ENCODE measurements around the gene SDSL. TPM values are rescaled to one million over a fixed set of nuclear protein-coding genes. Genes with fewer than 3 reads are reported as not detected.

SDSL gene
- total RNA-seq, 2 donors from 2014 or later = 0.42 TPM; not detected in 1

- Mint-ChIP-seq H3K36me3 (ENCODE audit: low read depth) (peaks cover 2% of the 10 kb centered on the region), H3K4me3 (no peak overlapping the region), H3K4me1 (peaks cover 5% of the 10 kb centered on the region), H3K27ac (no peak overlapping the region), H3K27me3 (peaks cover 39% of the 10 kb centered on the region)
- DNase-seq (no peak), ATAC-seq (no peak)
- H3K9me3 ChIP-seq (ENCODE audit: control insufficient read depth, low read length, poor library complexity, severe bottlenecking) = no peaks in the 10 kb centered on the region
Observed at GRCh38 chr12:113418213-113418879, 3.8 kb upstream of the SDSL start.

DNA sequence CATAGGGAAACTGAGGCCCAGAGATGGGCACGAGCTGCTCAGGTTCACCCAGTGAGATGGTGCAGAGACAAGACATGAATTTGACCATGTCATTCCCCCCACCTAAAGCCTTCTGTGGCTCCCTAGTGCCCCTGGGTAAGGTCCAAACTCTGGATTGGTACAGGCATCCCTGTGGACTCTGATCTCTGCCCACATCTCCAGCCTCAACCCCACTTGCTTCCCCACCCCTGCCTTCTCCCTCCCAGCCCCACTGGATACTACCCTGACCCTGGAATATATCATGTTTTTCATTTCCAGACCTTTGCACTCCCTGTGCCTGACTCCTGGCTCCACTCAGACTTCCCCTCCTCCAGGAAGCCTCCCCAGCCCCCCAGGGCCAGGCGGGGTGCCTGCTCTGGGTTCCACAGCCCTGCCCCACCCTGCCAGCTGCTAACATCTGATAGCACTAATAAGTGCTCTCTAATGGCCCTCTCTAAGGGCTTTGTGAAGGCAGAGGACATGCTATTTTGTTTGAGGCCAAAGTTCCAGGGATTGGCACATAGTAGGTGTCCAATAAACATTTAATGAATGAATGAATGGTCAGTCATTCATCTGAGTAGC lies 1.1 kb upstream of the SDSL start:
- ATAC-seq = no peak
- H3K27me3 Mint-ChIP-seq = peaks cover 25% of the 10 kb centered on the region
- H3K36me3 Mint-ChIP-seq (ENCODE audit: low read depth) = no peaks in the 10 kb centered on the region
- no peak overlapping the region for H3K4me3 Mint-ChIP-seq
- H3K9me3 ChIP-seq (ENCODE audit: control insufficient read depth, low read length, poor library complexity, severe bottlenecking) = no peaks in the 10 kb centered on the region
- no peak for DNase-seq
- H3K27ac Mint-ChIP-seq = no peak overlapping the region
- peaks cover 8% of the 10 kb centered on the region for H3K4me1 Mint-ChIP-seq

DNA sequence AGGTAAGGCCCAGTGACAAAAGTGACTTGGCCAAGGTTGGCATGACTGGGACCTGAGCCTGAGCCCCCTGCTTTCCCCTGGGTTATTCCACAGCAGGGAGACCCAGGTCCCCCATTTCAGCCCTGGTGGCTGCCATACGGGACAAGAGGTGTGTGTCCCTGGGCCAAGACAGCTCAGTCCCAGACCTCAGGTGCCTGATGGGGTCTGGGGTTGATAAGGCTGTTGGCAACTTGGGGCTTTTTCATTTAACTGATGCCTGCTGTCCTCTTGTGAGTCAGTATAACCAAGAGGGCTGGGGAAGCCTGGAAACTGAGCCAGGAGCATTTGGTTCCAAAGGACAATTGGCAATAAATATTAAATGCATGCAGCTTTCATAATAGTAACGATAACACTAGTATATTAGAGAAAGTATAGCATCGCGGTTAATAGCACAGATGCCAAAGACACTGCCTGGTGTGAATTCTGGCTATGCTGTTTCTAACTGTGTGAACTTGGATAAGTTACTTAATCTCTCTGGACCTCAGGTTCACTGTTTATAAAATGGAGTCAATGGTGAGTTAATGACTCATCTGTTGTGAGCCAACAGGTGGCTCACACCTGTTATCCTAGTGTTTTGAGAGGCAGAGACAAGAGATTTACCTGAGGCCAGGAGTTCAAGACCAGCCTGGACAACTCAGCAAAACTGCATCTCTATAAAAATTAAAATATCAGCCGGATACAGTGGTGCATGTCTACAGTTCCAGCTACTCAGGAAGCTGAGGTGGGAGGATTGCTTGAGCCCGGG lies 898 bp downstream of the SDSL start:
- H3K9me3 ChIP-seq (ENCODE audit: control insufficient read depth, low read length, poor library complexity, severe bottlenecking) = no peaks in the 10 kb centered on the region
- no peaks in the 10 kb centered on the region for H3K36me3 Mint-ChIP-seq (ENCODE audit: low read depth)
- peaks cover 25% of the 10 kb centered on the region for H3K27me3 Mint-ChIP-seq
- peaks cover 8% of the 10 kb centered on the region for H3K4me1 Mint-ChIP-seq
- DNase-seq (no peak), ATAC-seq (no peak)
- H3K27ac Mint-ChIP-seq = no peak overlapping the region
- H3K4me3 Mint-ChIP-seq = no peak overlapping the region

DNA sequence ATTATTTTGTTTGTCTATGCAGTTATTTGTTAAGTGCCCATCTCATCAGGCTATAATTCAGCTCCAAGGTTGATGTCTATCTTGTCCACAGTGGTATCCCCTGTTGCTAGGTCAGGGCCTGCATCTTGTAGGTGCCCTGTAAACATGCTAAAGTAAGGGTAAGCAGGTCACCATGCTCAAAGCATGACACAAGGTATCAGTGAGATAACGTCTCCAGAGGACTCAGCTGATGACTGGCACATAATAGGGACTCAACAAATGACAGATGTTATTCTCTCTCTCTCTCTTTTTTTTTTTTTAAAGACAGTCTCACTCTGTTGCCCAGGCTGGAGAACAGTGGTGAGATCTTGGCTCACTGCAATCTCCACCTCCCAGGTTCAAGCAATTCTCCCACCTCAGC lies 2.3 kb downstream of the SDSL start:
- H3K9me3 ChIP-seq (ENCODE audit: control insufficient read depth, low read length, poor library complexity, severe bottlenecking) = no peaks in the 10 kb centered on the region
- DNase-seq (no peak), ATAC-seq (no peak)
- Mint-ChIP-seq H3K4me3 (no peak overlapping the region), H3K4me1 (peaks cover 8% of the 10 kb centered on the region), H3K36me3 (ENCODE audit: low read depth) (no peaks in the 10 kb centered on the region), H3K27ac (peak overlapping the region; percentile 60), H3K27me3 (peaks cover 22% of the 10 kb centered on the region)

- Mint-ChIP-seq H3K4me3 (no peak overlapping the region), H3K27ac (no peak overlapping the region), H3K4me1 (peaks cover 8% of the 10 kb centered on the region), H3K27me3 (peaks cover 22% of the 10 kb centered on the region), H3K36me3 (ENCODE audit: low read depth) (peaks cover 2% of the 10 kb centered on the region)
- ATAC-seq (peak; percentile 36), DNase-seq (peak; percentile 22 to 31 (median 27))
- H3K9me3 ChIP-seq (ENCODE audit: control insufficient read depth, low read length, poor library complexity, severe bottlenecking) = no peaks in the 10 kb centered on the region
Observed at GRCh38 chr12:113424915-113425823, 3.0 kb downstream of the SDSL start.

DNA sequence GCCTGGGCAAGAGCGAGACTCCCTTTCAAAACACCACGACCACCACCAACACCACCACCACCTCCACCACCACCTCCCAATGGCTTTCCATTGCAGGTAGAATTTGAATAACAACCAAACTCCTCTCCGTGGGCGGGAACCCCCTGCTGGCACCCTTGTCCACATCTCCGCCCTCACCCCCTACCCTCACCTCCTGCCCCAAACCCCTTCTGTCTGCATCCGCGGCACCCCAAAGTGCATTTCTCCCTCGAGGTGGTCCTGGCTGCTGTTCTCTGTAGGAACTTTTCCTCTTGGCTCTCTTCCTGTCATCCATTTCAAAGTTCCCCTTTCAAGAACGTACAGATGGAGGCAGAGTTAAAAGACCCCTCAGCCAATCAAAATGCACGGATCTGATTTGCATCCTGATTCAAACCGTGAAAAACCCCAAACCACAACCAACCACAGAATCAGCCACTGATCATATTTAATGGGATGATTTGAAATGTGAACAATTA lies 3.8 kb downstream of the SDSL start:
- no peaks in the 10 kb centered on the region for H3K9me3 ChIP-seq (ENCODE audit: control insufficient read depth, low read length, poor library complexity, severe bottlenecking)
- H3K36me3 Mint-ChIP-seq (ENCODE audit: low read depth) = peaks cover 2% of the 10 kb centered on the region
- no peak for ATAC-seq
- peaks cover 8% of the 10 kb centered on the region for H3K4me1 Mint-ChIP-seq
- no peak for DNase-seq
- H3K27ac Mint-ChIP-seq = no peak overlapping the region
- peaks cover 27% of the 10 kb centered on the region for H3K27me3 Mint-ChIP-seq
- no peak overlapping the region for H3K4me3 Mint-ChIP-seq

GRCh38 chr12:113427882-113428281 lies 5.7 kb downstream of the SDSL start:
- Mint-ChIP-seq H3K4me3 (no peak overlapping the region), H3K27me3 (peaks cover 31% of the 10 kb centered on the region), H3K27ac (no peak overlapping the region), H3K4me1 (peaks cover 6% of the 10 kb centered on the region), H3K36me3 (ENCODE audit: low read depth) (peaks cover 2% of the 10 kb centered on the region)
- no peak for DNase-seq
- ATAC-seq = no peak
- H3K9me3 ChIP-seq (ENCODE audit: control insufficient read depth, low read length, poor library complexity, severe bottlenecking) = no peaks in the 10 kb centered on the region

DNA sequence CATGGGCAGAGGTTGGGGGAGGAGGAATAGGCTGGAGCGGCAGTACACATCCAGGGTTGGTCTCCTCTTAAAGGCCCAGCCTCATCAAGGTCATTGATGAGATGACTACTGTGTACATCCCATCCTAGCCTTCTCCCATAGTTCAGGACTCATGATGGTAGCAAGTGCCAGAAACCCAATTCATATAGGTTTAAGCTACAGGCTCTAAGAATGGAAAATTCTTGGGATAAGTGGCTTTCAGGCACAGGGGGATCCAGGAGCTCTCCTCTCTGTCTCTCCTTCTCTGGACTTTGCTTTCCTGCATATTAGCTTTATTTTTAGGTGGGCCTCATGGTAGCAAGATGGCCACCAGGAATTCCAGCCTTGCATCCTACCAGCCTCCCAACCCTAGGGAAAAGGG lies 6.3 kb downstream of the SDSL start:
- ATAC-seq (no peak), DNase-seq (no peak)
- H3K27me3 Mint-ChIP-seq = peaks cover 36% of the 10 kb centered on the region
- H3K9me3 ChIP-seq (ENCODE audit: control insufficient read depth, low read length, poor library complexity, severe bottlenecking) = no peaks in the 10 kb centered on the region
- no peak overlapping the region for H3K4me3 Mint-ChIP-seq
- no peak overlapping the region for H3K27ac Mint-ChIP-seq
- peaks cover 6% of the 10 kb centered on the region for H3K4me1 Mint-ChIP-seq
- H3K36me3 Mint-ChIP-seq (ENCODE audit: low read depth) = peaks cover 2% of the 10 kb centered on the region

DNA sequence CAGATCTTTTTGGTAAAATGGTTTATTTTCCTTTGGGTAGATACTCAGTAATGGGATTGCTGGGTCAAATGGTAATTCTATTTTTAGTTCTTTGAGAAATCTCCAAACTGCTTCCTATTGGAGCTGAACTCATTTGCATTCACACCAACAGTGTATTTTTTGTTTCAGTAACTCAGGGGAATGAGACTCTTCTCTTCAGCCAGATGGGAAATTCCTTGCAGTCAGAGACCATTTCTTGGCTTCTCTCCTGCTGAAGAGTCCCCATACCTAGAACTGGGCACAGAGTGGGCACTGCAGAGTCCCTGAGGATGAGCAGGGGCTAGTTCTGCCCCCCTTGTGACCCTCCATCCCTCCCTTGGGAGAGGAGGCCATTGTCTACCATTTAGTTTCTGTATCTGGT lies 10.8 kb downstream of the SDSL start:
- peaks cover 3% of the 10 kb centered on the region for H3K4me1 Mint-ChIP-seq
- peaks cover 2% of the 10 kb centered on the region for H3K36me3 Mint-ChIP-seq (ENCODE audit: low read depth)
- peaks cover 31% of the 10 kb centered on the region for H3K27me3 Mint-ChIP-seq
- no peak overlapping the region for H3K4me3 Mint-ChIP-seq
- no peak for DNase-seq
- ATAC-seq = no peak
- no peak overlapping the region for H3K27ac Mint-ChIP-seq
- no peaks in the 10 kb centered on the region for H3K9me3 ChIP-seq (ENCODE audit: control insufficient read depth, low read length, poor library complexity, severe bottlenecking)

DNA sequence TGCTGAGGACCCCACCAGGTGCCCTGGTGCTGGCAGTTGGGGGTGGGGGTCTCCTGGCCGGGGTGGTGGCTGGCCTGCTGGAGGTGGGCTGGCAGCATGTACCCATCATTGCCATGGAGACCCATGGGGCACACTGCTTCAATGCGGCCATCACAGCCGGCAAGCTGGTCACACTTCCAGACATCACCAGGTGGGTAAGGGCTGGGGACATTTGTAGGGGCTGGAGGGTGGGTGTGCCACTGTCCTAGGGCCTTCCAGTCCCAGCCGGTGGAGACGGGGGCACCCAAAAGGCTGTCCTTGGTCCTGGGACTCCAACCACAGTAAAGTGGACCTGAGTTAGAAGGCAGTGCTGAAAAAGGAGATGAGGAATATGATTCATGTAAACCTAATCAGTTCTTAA lies 13.2 kb downstream of the SDSL start:
- Mint-ChIP-seq H3K27ac (no peak overlapping the region), H3K36me3 (ENCODE audit: low read depth) (no peaks in the 10 kb centered on the region), H3K27me3 (peaks cover 21% of the 10 kb centered on the region), H3K4me3 (no peak overlapping the region), H3K4me1 (peaks cover 3% of the 10 kb centered on the region)
- ATAC-seq (no peak), DNase-seq (no peak)
- no peaks in the 10 kb centered on the region for H3K9me3 ChIP-seq (ENCODE audit: control insufficient read depth, low read length, poor library complexity, severe bottlenecking)

DNA sequence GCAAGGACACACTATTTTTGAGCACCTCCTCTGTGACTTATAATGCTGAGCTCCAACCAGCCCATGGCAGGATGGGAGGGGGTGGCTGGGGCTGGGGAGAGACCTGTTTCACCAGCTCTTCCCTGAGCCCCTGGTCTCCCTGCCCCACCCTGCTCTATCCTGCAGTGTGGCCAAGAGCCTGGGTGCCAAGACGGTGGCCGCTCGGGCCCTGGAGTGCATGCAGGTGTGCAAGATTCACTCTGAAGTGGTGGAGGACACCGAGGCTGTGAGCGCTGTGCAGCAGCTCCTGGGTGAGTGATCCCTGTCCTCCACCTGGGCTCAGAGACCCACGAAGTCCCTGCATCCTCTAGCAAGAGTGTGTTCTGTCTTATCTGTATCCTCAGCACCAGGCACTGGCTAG lies 14.4 kb downstream of the SDSL start:
- no peak overlapping the region for H3K4me3 Mint-ChIP-seq
- peaks cover 17% of the 10 kb centered on the region for H3K27me3 Mint-ChIP-seq
- no peak overlapping the region for H3K27ac Mint-ChIP-seq
- ATAC-seq = no peak
- H3K4me1 Mint-ChIP-seq = peaks cover 3% of the 10 kb centered on the region
- H3K9me3 ChIP-seq (ENCODE audit: control insufficient read depth, low read length, poor library complexity, severe bottlenecking) = no peaks in the 10 kb centered on the region
- no peaks in the 10 kb centered on the region for H3K36me3 Mint-ChIP-seq (ENCODE audit: low read depth)
- DNase-seq = no peak

GRCh38 chr12:113436993-113437728 lies 15.0 kb downstream of the SDSL start:
- ATAC-seq (no peak), DNase-seq (no peak)
- H3K9me3 ChIP-seq (ENCODE audit: control insufficient read depth, low read length, poor library complexity, severe bottlenecking) = no peaks in the 10 kb centered on the region
- H3K27ac Mint-ChIP-seq = no peak overlapping the region
- H3K4me1 Mint-ChIP-seq = peaks cover 1% of the 10 kb centered on the region
- H3K36me3 Mint-ChIP-seq (ENCODE audit: low read depth) = no peaks in the 10 kb centered on the region
- H3K27me3 Mint-ChIP-seq = peaks cover 16% of the 10 kb centered on the region
- H3K4me3 Mint-ChIP-seq = no peak overlapping the region
